Upper lobe of left lung (tissue), 6 donors: ENCODE data around the gene COA3. TPM values are rescaled to one million over a fixed set of nuclear protein-coding genes. Genes with fewer than 3 reads are reported as not detected.
A peak's percentile ranks its signal among the peaks of the same experiment; 100 is the strongest.

Experiments used
- ATAC-seq, 2 donors: fragments of 200-7000 bp; cut with Tn5 transposase; one replicate each; pipeline ENCODE4 v1.9.1; 2022; ENCODE audit warnings: mild to moderate bottlenecking in 2 of 2, moderate library complexity in 2 of 2; ENCODE audit not compliant: low FRiP score in 2 of 2
- DNase-seq, 2 donors: peaks; one replicate each; pipeline ENCODE4 v3.0.0-alpha.2; 2019 to 2020
- H3K27ac ChIP-seq, 4 donors: fragments of 200-600 bp; sonication (generic); one replicate each; pipeline ENCODE4 v1.5.1; 2016 to 2019
- H3K27me3 ChIP-seq, 4 donors: fragments of 200-600 bp; sonication (generic); one replicate each; pipeline ENCODE4 v1.5.1; 2017 to 2019
- H3K36me3 ChIP-seq, 4 donors: fragments of 200-600 bp; sonication (generic); one replicate each; pipeline ENCODE4 v1.5.1; 2016 to 2019
- H3K4me1 ChIP-seq, 4 donors: fragments of 200-600 bp; sonication (generic); one replicate each; pipeline ENCODE4 v1.5.1; 2018 to 2019
- H3K4me3 ChIP-seq, 4 donors: fragments of 200-600 bp; sonication (generic); one replicate each; pipeline ENCODE4 v1.5.1; 2017 to 2019; ENCODE audit warnings: mild to moderate bottlenecking in 2 of 4, moderate library complexity in 1 of 4
- H3K9me3 ChIP-seq, 4 donors: fragments of 200-600 bp; sonication (generic); one replicate each; pipeline ENCODE4 v1.5.1; 2018 to 2019
- CTCF ChIP-seq, 6 experiments: fragments of 450-650 bp in 4 of 6; fragments of 200-600 bp in 2 of 6; sonication (generic) in 2 of 6; IDR thresholded peaks; one replicate each; pipeline ENCODE4 v1.5.1; 2016 to 2019; ENCODE audit warnings: antibody characterized with exemption in 6 of 6
- EP300 ChIP-seq, 4 donors: sonication (generic); formaldehyde crosslinking; IDR thresholded peaks; one replicate each; pipeline ENCODE4 v1.5.1; 2017; ENCODE audit warnings: antibody characterized with exemption in 4 of 4, control low read depth in 2 of 4
- POLR2A ChIP-seq, 4 donors: fragments of 450-650 bp; IDR thresholded peaks; one replicate each; pipeline ENCODE4 v1.5.1; 2016 to 2017; ENCODE audit warnings: antibody characterized with exemption in 4 of 4, mild to moderate bottlenecking in 2 of 4
- POLR2AphosphoS5 ChIP-seq, 2 donors: sonication (generic); formaldehyde crosslinking; IDR thresholded peaks; one replicate each; pipeline ENCODE4 v1.5.1; 2017; ENCODE audit warnings: antibody characterized with exemption in 2 of 2
- WGBS, 2 donors: methylation state at CpG; one replicate each; pipeline ENCODE4 v1.1.5; 2017 to 2018; 5-methylcytosine and 5-hydroxymethylcytosine counted together
- total RNA-seq, 6 donors: library from RNA; depleted of rRNA in 4 of 6; stranded (reverse); fragments of >200 nt in 4 of 6; gene quantifications; one replicate each; pipeline versions ENCODE4 v1.1.0 to v1.2.1, GENCODE V29; 2016 to 2021
- donor health status: DM: no; HTN: no; CAD: no; lungs with moderate emphysema.
- donor health status: DM: no; HTN: yes; CAD: no; lungs with severe emphysema.

Gene COA3
- total RNA-seq, 6 donors from 2014 or later = 23.3 to 95.3 (median 67.4) TPM

GRCh38 chr17:42759982-42760651 lies 38.4 kb downstream of the COA3 start:
- peak overlapping the region; percentile 74 to 92 (median 85) for H3K27ac ChIP-seq

GRCh38 chr17:42754782-42755181 lies 43.7 kb downstream of the COA3 start:
- peaks cover 14 to 20% (median 16%) of the 10 kb centered on the region in 4 donors for H3K4me1 ChIP-seq
- no peak for DNase-seq
- TF ChIP-seq CTCF (IDR thresholded peaks at IDR 0.05) = no peak
- TF ChIP-seq POLR2AphosphoS5 (IDR thresholded peaks at IDR 0.05) = no peak
- TF ChIP-seq EP300 (IDR thresholded peaks at IDR 0.05) = no peak
- TF ChIP-seq POLR2A (IDR thresholded peaks at IDR 0.05) = no peak
- H3K4me3 ChIP-seq = no peak overlapping the region
- no peaks in the 10 kb centered on the region for H3K36me3 ChIP-seq
- 75 to 85% methylated on average over 3 of the region's 3 CpGs for WGBS, 2 donors
- no peaks in the 10 kb centered on the region for H3K27me3 ChIP-seq
- H3K9me3 ChIP-seq = no peaks in the 10 kb centered on the region
- no peak overlapping the region for H3K27ac ChIP-seq
- ATAC-seq = peak in 1 of 2 donors; percentile 94

More at GRCh38 chr17:42759982-42760651, 38.4 kb downstream of the COA3 start:
- TF ChIP-seq CTCF (IDR thresholded peaks at IDR 0.05) (no peak), POLR2A (IDR thresholded peaks at IDR 0.05) (no peak), POLR2AphosphoS5 (IDR thresholded peaks at IDR 0.05) (no peak), EP300 (IDR thresholded peaks at IDR 0.05) (no peak)
- peak overlapping the region in 3 of 4 donors; percentile 55 to 64 (median 60) for H3K4me3 ChIP-seq
- ATAC-seq = peak in 1 of 2 donors; percentile 27
- H3K4me1 ChIP-seq = peaks cover 14 to 32% (median 21%) of the 10 kb centered on the region in 4 donors
- WGBS, 2 donors = 39 to 47% methylated on average over 10 to 11 of the region's 11 CpGs
- H3K27me3 ChIP-seq = peaks cover 0 to 16% (median 3%) of the 10 kb centered on the region in 4 donors
- H3K9me3 ChIP-seq = no peaks in the 10 kb centered on the region
- DNase-seq = no peak
- H3K36me3 ChIP-seq = no peaks in the 10 kb centered on the region

- DNase-seq (no peak), ATAC-seq (no peak)
- Histone ChIP-seq H3K36me3 (no peaks in the 10 kb centered on the region), H3K4me3 (no peak overlapping the region), H3K27me3 (no peaks in the 10 kb centered on the region), H3K4me1 (peaks cover 25 to 36% (median 31%) of the 10 kb centered on the region in 4 donors), H3K27ac (no peak overlapping the region), H3K9me3 (no peaks in the 10 kb centered on the region)
- 61 to 72% methylated on average over 7 of the region's 7 CpGs for WGBS, 2 donors
- TF ChIP-seq EP300 (IDR thresholded peaks at IDR 0.05) (no peak), CTCF (IDR thresholded peaks at IDR 0.05) (no peak), POLR2A (IDR thresholded peaks at IDR 0.05) (no peak), POLR2AphosphoS5 (IDR thresholded peaks at IDR 0.05) (no peak)
These were observed 46.9 kb downstream of the COA3 start for GRCh38 chr17:42751628-42752027.

- DNase-seq = no peak
- peak; percentile 36 to 53 for ATAC-seq
- peak overlapping the region; percentile 19 to 73 (median 50) for H3K27ac ChIP-seq
- H3K4me3 ChIP-seq = no peak overlapping the region
- 27 to 29% methylated on average over 3 of the region's 3 CpGs for WGBS, 2 donors
- TF ChIP-seq POLR2A (IDR thresholded peaks at IDR 0.05) (no peak), CTCF (IDR thresholded peaks at IDR 0.05) (no peak), POLR2AphosphoS5 (IDR thresholded peaks at IDR 0.05) (no peak), EP300 (IDR thresholded peaks at IDR 0.05) (no peak)
- no peaks in the 10 kb centered on the region for H3K27me3 ChIP-seq
- H3K9me3 ChIP-seq = no peaks in the 10 kb centered on the region
- no peaks in the 10 kb centered on the region for H3K36me3 ChIP-seq
- peaks cover 25 to 36% (median 31%) of the 10 kb centered on the region in 4 donors for H3K4me1 ChIP-seq
These were observed 47.7 kb downstream of the COA3 start for GRCh38 chr17:42750739-42751344.
